ENCODE data around the gene MAT2B.
A peak's percentile ranks its signal among the peaks of the same experiment; 100 is the strongest.

MAT2B gene

DNA sequence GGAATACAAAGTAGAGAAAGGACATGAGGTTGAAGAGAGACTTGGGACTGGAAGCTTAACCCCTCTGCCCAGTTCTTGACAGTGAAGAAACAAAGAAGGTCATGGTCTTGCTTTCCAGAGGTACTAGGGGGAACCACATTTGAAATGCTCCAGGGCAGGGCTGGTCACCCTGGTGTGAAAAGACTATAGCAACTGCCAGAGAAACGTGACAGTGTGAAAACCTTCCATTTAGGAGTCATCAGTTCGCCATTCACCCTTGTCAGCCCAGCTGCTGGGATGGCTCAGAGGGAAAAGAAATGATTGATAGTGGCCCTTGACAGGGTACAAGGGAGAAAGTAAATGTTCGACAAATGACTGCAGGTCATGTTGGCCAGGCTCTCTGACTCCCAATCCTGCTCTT lies 56.7 kb downstream of the MAT2B start:
- DNase-seq = peak; percentile 46

- DNase-seq = peak; percentile 42
Observed at GRCh38 chr5:163563112-163563511, 57.7 kb downstream of the MAT2B start.

DNA sequence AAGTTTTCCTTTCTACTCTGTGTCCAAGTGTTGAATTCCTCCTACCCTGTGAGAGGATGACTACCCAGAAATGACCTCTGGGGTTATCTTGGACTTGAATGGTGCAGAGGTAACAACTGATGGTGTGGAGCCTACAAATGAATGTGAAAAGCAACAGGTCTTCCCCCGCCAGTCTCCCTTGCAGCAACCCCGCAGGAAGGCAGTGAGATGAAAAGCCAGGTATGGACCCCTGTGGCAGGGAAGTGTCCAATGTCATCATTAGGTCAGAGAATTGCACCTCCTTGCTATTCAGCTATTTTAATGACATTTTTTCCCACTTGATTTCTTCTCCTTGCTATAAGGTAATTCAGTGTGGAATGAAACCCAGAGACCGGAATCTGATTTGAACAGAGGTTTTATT lies 58.5 kb downstream of the MAT2B start:
- DNase-seq = peak; percentile 54

GRCh38 chr5:163564321-163564938 lies 59.0 kb downstream of the MAT2B start:
- peak; percentile 88 for DNase-seq

DNA sequence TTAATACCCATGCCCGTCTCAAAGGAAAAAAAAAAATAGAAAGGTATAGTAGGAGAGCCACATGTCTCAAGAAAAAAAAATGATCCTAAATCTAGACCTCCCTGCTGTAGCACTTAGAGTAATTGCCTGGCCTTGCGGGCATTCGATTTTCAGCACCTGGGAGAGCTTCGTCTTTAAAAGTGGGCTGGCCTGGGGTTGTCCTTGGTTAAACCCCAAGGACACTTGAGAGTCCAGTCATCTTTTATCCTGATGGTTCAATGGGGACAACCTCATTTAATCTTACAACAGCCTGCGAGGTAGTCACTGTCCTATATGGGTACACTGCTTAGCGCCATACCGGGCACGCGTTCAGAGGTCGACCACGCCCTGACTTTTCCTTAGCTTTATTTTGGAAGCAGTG lies 60.1 kb downstream of the MAT2B start:
- DNase-seq = peak; percentile 86

DNA sequence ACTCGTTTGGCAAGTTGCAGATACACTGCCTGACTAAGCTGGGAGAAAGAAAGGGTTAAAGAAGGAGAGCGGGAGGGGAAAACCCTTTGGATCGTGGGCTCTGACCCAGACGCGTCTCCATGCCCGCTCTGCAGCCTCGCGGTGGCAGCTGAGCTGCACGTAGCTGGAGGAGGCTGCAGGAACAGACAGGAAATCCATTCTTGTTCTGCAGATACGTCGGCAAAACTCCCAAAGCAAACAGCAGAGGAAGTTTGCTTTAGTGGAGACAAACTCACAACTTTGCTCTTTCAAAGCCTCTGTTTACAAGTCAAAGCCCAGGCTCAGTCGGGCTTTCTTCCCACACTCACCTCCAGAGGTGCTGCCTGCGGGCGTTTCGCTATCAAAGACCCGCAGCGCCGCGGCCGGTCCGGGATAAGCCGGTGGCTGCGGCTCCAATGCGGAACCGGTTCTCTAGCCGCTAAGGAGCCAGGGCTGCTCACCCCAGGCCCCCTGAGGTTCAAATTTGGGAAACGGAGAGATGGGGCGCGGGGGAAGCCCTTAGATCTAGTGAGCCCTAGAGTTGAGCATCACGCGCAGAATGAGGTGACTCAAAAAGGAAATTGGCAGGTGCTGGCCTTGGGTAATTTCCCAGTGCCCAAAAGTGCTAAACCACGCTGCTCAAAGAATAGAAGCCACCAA lies 60.7 kb downstream of the MAT2B start:
- DNase-seq = peak; percentile 90

DNA sequence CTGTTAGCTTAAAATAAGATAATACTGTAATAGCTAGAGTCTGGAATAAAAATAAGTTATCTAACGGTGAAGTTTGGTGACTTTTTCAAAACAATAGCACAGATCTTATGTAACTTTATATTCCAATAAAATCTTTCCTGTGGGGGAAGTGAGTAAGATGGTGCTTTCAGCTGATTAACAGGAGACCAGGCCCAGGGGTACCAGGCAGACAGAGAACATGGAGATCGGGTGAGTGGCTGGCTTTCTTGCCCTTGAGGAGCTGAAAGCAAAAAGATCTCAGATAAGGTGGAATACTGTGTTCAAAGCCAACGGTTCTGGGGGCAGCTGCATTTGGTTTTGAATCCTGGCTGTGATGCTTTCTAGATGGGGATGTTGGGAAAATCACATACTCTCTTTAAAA lies 61.3 kb downstream of the MAT2B start:
- peak; percentile 46 for DNase-seq

- DNase-seq = no peak
Observed at GRCh38 chr5:163567811-163568210, 62.4 kb downstream of the MAT2B start.

Measured in NCI-H69 (cell line).